Neural progenitor cell (in vitro differentiated cells): ENCODE measurements around the gene STARD6. TPM values are rescaled to one million over a fixed set of nuclear protein-coding genes. Genes with fewer than 3 reads are reported as not detected.

Experiments used
- DNase-seq: peaks from one replicate; pipeline ENCODE4 v3.0.0-alpha.2; 2016; ENCODE audit warnings: low spot score
- H2AFZ ChIP-seq: fragments of 200-600 bp; sonication (generic); replicated peaks from 2 replicates; pipeline ENCODE4 v1.6.1; 2016; ENCODE audit warnings: antibody characterized with exemption
- H3F3A ChIP-seq: fragments of 200-600 bp; sonication (generic); 2 replicates; pipeline ENCODE4 v1.6.1; 2016; ENCODE audit warnings: antibody characterized with exemption, low read depth
- H3K27ac ChIP-seq: fragments of 200-600 bp; sonication (generic); 2 replicates; pipeline ENCODE4 v1.5.1; 2016; ENCODE audit warnings: mild to moderate bottlenecking
- H3K27me3 ChIP-seq: fragments of 200-600 bp; sonication (generic); 2 replicates; pipeline ENCODE4 v1.6.1; 2016; ENCODE audit warnings: mild to moderate bottlenecking, moderate library complexity
- H3K36me3 ChIP-seq: fragments of 200-600 bp; sonication (generic); 2 replicates; pipeline ENCODE4 v1.5.1; 2016
- H3K4me1 ChIP-seq: fragments of 200-600 bp; sonication (generic); 2 replicates; pipeline ENCODE4 v1.6.1; 2016; ENCODE audit warnings: mixed run types
- H3K4me2 ChIP-seq: fragments of 200-600 bp; sonication (generic); 2 replicates; pipeline ENCODE4 v1.6.1; 2016
- H3K4me3 ChIP-seq: fragments of 200-600 bp; sonication (generic); 2 replicates; pipeline ENCODE4 v1.5.1; 2016
- H3K79me2 ChIP-seq: fragments of 200-600 bp; sonication (generic); 2 replicates; pipeline ENCODE4 v1.6.1; 2016; ENCODE audit warnings: low read depth
- H3K9ac ChIP-seq: fragments of 200-600 bp; sonication (generic); 2 replicates; pipeline ENCODE4 v1.6.1; 2016
- H3K9me3 ChIP-seq: fragments of 200-600 bp; sonication (generic); 2 replicates; pipeline ENCODE4 v1.5.1; 2016; ENCODE audit warnings: low read depth
- H4K20me1 ChIP-seq: fragments of 200-600 bp; sonication (generic); 2 replicates; pipeline ENCODE4 v1.6.1; 2016; ENCODE audit warnings: low read depth
- H3K27ac Mint-ChIP-seq: 3 replicates; pipeline ENCODE4 v1.8.0; 2021; ENCODE audit warnings: mixed read lengths
- H3K27me3 Mint-ChIP-seq: 2 replicates; pipeline ENCODE4 v1.8.0; 2022; ENCODE audit warnings: low read depth, mild to moderate bottlenecking, inconsistent platforms, moderate library complexity, mixed read lengths; ENCODE audit not compliant: insufficient read depth
- H3K36me3 Mint-ChIP-seq: 3 replicates; pipeline ENCODE4 v1.8.0; 2021; ENCODE audit warnings: mixed read lengths
- H3K4me1 Mint-ChIP-seq: 3 replicates; pipeline ENCODE4 v1.8.0; 2021; ENCODE audit warnings: mixed read lengths
- H3K4me3 Mint-ChIP-seq: 3 replicates; pipeline ENCODE4 v1.8.0; 2021; ENCODE audit warnings: mild to moderate bottlenecking, moderate library complexity, mixed read lengths
- H3K9me3 Mint-ChIP-seq: 3 replicates; pipeline ENCODE4 v1.8.0; 2020; ENCODE audit warnings: mixed read lengths
- EZH2 ChIP-seq: fragments of 200-600 bp; sonication (generic); IDR thresholded peaks from 2 replicates; pipeline ENCODE4 v1.6.1; 2017; ENCODE audit warnings: antibody characterized with exemption, mild to moderate bottlenecking, moderate library complexity
- EZH2phosphoT487 ChIP-seq: fragments of 200-600 bp; sonication (generic); IDR thresholded peaks from 2 replicates; pipeline ENCODE4 v1.6.1; 2017; ENCODE audit warnings: antibody characterized with exemption
- total RNA-seq: library from RNA; depleted of rRNA; stranded (reverse); fragments of >200 nt; gene quantifications from 2 replicates; pipeline ENCODE4 v1.2.3, GENCODE V29; 2015; ENCODE audit warnings: low replicate concordance
- TF ChIP-seq, protein P1 (sequence below): fragments of 200-600 bp; sonication (generic); IDR thresholded peaks from 2 replicates; pipeline ENCODE4 v1.5.1; 2017; ENCODE audit warnings: antibody characterized with exemption, mild to moderate bottlenecking

The STARD6 gene, protein sequence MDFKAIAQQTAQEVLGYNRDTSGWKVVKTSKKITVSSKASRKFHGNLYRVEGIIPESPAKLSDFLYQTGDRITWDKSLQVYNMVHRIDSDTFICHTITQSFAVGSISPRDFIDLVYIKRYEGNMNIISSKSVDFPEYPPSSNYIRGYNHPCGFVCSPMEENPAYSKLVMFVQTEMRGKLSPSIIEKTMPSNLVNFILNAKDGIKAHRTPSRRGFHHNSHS
- total RNA-seq, result not detected in 2 replicates

GRCh38 chr18:54357660-54358494 is at the start of gene STARD6, which contains the start of gene C18orf54:
STARD6 (minus strand) TSS chr18:54357858; CDS start chr18:54354573, 3,285 bp downstream.
C18orf54 (plus strand) TSS chr18:54357906; CDS start chr18:54360573, 2,667 bp downstream.
- Mint-ChIP-seq H3K27me3 (peaks cover 3% of the 10 kb centered on the region), H3K9me3 (peaks cover 3% of the 10 kb centered on the region), H3K36me3 (peaks cover 17% of the 10 kb centered on the region), H3K27ac (peak within 1 kb of the TSS; percentile 98), H3K4me3 (peak within 1 kb of the TSS; percentile 99), H3K4me1 (peaks cover 15% of the 10 kb centered on the region)
- H3K4me3 ChIP-seq, result peak within 1 kb of the TSS; percentile 94
- H2AFZ ChIP-seq, result peak within 1 kb of the TSS; percentile 80
- H3K27ac ChIP-seq, result peak within 1 kb of the TSS; percentile 77
- H3K36me3 ChIP-seq, result peaks cover 24% of the 10 kb centered on the region
- H3F3A ChIP-seq, result peaks cover 10% of the 10 kb centered on the region
- peaks cover 24% of the 10 kb centered on the region for H3K4me1 ChIP-seq
- H3K79me2 ChIP-seq, result peaks cover 49% of the 10 kb centered on the region
- no peaks in the 10 kb centered on the region for H3K9me3 ChIP-seq
- H4K20me1 ChIP-seq, result no peaks in the 10 kb centered on the region
- H3K9ac ChIP-seq, result peak within 1 kb of the TSS; percentile 61
- H3K4me2 ChIP-seq, result peak within 1 kb of the TSS; percentile 81
- peak; percentile 97 for DNase-seq
- H3K27me3 ChIP-seq, result no peaks in the 10 kb centered on the region
- TF ChIP-seq EZH2, result peak; percentile 25
- TF ChIP-seq EZH2phosphoT487, result no peak
- TF ChIP-seq, protein P1, sequence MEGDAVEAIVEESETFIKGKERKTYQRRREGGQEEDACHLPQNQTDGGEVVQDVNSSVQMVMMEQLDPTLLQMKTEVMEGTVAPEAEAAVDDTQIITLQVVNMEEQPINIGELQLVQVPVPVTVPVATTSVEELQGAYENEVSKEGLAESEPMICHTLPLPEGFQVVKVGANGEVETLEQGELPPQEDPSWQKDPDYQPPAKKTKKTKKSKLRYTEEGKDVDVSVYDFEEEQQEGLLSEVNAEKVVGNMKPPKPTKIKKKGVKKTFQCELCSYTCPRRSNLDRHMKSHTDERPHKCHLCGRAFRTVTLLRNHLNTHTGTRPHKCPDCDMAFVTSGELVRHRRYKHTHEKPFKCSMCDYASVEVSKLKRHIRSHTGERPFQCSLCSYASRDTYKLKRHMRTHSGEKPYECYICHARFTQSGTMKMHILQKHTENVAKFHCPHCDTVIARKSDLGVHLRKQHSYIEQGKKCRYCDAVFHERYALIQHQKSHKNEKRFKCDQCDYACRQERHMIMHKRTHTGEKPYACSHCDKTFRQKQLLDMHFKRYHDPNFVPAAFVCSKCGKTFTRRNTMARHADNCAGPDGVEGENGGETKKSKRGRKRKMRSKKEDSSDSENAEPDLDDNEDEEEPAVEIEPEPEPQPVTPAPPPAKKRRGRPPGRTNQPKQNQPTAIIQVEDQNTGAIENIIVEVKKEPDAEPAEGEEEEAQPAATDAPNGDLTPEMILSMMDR, result peak; percentile 70

GRCh38 chr18:54405290-54405689 is 47.6 kb upstream of the STARD6 start:
- H3K4me3 Mint-ChIP-seq, result no peak overlapping the region

DNA sequence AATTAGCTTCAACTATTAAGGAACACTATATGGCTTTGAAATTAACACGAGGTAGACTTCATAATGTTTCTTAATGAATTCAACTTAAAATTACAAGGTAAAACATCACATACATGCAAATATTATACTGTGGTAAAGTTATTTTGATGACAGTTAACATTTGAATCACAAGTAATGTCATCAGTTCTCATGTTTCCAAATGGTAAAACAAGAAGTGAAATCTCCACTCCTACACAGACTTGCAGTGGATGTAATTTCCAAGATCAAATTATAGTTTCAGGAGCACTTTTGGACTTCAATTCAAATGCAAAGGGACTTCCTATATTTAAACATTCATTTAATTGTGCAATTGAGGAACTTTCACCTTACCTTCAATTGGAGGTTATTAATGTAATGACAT is 39.1 kb upstream of the STARD6 start:
- Mint-ChIP-seq H3K27me3 (no peaks in the 10 kb centered on the region), H3K9me3 (no peaks in the 10 kb centered on the region)

More at GRCh38 chr18:54405290-54405689, 47.6 kb upstream of the STARD6 start:
- DNase-seq, result no peak
- TF ChIP-seq, protein P1, result no peak
- TF ChIP-seq EZH2 (no peak), EZH2phosphoT487 (no peak)
- no peaks in the 10 kb centered on the region for H3K27me3 Mint-ChIP-seq
- Histone ChIP-seq H2AFZ (no peak overlapping the region), H3K27me3 (no peaks in the 10 kb centered on the region), H3K79me2 (no peaks in the 10 kb centered on the region), H3F3A (no peaks in the 10 kb centered on the region), H3K36me3 (no peaks in the 10 kb centered on the region), H3K4me2 (no peak overlapping the region), H3K9me3 (no peaks in the 10 kb centered on the region), H3K4me1 (no peaks in the 10 kb centered on the region), H3K4me3 (no peak overlapping the region), H4K20me1 (no peaks in the 10 kb centered on the region), H3K9ac (no peak overlapping the region), H3K27ac (no peak overlapping the region)
- no peak overlapping the region for H3K27ac Mint-ChIP-seq
- H3K4me1 Mint-ChIP-seq, result no peaks in the 10 kb centered on the region
- H3K36me3 Mint-ChIP-seq, result no peaks in the 10 kb centered on the region
- H3K9me3 Mint-ChIP-seq, result peaks cover 3% of the 10 kb centered on the region

More for the DNA sequence above, 39.1 kb upstream of the STARD6 start:
- Histone ChIP-seq H3K4me1 (no peaks in the 10 kb centered on the region), H3K36me3 (no peaks in the 10 kb centered on the region), H3F3A (no peaks in the 10 kb centered on the region), H2AFZ (no peak overlapping the region), H3K9me3 (no peaks in the 10 kb centered on the region), H3K27me3 (no peaks in the 10 kb centered on the region), H3K9ac (no peak overlapping the region), H3K79me2 (no peaks in the 10 kb centered on the region), H3K4me2 (no peak overlapping the region), H3K27ac (no peak overlapping the region), H4K20me1 (no peaks in the 10 kb centered on the region), H3K4me3 (no peak overlapping the region)
- no peak overlapping the region for H3K27ac Mint-ChIP-seq
- H3K4me1 Mint-ChIP-seq, result no peaks in the 10 kb centered on the region
- TF ChIP-seq EZH2phosphoT487 (no peak), EZH2 (no peak)
- TF ChIP-seq, protein P1, result no peak
- no peak for DNase-seq
- H3K4me3 Mint-ChIP-seq, result no peak overlapping the region
- no peaks in the 10 kb centered on the region for H3K36me3 Mint-ChIP-seq
